Astrocyte of the cerebellum (primary cell): ENCODE results near the gene SCGN.

ENCODE experiments used
- DNase-seq: peaks from one replicate; pipeline ENCODE4 v3.0.0-alpha.2; 2011; ENCODE audit warnings: low read depth
- H3K4me3 ChIP-seq: 2 replicates; pipeline ENCODE4 v1.5.1; 2011; ENCODE audit warnings: mild to moderate bottlenecking, low read depth, low read length, moderate library complexity
- in situ Hi-C: cut with HindIII; loops from 2 replicates; pipeline ENCODE4 v1.10.0; 2017; ENCODE audit warnings: low sequenced_read_pairs
- TF ChIP-seq, protein P1 (sequence below): IDR thresholded peaks from 2 replicates; pipeline ENCODE4 v1.5.1; 2012; ENCODE audit warnings: low read length, low read depth, moderate library complexity, mild to moderate bottlenecking; ENCODE audit errors: missing control alignments

Gene SCGN

DNA sequence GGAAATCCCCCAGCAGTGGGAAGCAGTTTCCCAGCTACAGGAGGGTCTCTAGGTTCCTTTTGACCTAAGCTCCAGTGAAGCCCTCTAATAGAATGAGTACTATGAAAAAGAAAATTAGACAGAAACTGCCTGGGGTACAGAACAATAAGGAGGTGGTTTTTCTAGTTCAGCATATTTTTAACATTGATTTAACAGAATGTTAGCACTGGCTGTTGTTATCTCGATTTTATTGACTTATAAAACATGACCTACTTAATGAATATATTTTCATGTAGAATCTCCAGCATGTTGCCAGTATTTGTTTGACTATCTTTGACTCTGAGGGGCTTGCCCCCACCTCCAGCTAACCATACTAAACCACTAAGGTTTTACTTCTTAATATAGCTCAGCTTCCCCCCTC, 19.6 kb downstream of the SCGN start:
- TF ChIP-seq, protein P1, sequence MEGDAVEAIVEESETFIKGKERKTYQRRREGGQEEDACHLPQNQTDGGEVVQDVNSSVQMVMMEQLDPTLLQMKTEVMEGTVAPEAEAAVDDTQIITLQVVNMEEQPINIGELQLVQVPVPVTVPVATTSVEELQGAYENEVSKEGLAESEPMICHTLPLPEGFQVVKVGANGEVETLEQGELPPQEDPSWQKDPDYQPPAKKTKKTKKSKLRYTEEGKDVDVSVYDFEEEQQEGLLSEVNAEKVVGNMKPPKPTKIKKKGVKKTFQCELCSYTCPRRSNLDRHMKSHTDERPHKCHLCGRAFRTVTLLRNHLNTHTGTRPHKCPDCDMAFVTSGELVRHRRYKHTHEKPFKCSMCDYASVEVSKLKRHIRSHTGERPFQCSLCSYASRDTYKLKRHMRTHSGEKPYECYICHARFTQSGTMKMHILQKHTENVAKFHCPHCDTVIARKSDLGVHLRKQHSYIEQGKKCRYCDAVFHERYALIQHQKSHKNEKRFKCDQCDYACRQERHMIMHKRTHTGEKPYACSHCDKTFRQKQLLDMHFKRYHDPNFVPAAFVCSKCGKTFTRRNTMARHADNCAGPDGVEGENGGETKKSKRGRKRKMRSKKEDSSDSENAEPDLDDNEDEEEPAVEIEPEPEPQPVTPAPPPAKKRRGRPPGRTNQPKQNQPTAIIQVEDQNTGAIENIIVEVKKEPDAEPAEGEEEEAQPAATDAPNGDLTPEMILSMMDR = no peak
- DNase-seq = no peak
- no peak overlapping the region for H3K4me3 ChIP-seq
- in situ Hi-C loops = no loop called here

GRCh38 chr6:25675167-25675566, 23.2 kb downstream of the SCGN start:
- no peak overlapping the region for H3K4me3 ChIP-seq
- no peak for DNase-seq
- in situ Hi-C loops = no loop called here
- TF ChIP-seq, protein P1 = no peak

DNA sequence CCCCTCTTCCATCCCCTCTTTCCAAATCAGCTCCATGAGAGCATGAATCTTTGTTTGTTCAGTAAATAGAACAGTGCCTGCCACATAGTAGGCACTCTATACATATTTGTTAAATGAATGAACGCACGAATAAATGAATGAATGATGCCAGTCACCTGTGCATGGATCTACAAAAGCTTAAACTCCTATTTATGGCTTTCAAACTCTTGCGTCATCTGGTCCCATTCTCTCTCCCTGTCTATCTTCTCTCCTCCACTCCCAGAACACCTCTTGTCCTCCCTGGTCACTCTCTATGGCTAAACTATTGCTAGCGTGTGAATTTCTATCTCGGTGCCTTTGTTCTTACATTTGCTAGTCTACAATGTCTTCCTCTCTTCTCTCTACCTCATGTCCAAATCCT, 24.8 kb downstream of the SCGN start:
- no peak overlapping the region for H3K4me3 ChIP-seq
- in situ Hi-C loops = no loop called here
- TF ChIP-seq, protein P1 = no peak
- no peak for DNase-seq

DNA sequence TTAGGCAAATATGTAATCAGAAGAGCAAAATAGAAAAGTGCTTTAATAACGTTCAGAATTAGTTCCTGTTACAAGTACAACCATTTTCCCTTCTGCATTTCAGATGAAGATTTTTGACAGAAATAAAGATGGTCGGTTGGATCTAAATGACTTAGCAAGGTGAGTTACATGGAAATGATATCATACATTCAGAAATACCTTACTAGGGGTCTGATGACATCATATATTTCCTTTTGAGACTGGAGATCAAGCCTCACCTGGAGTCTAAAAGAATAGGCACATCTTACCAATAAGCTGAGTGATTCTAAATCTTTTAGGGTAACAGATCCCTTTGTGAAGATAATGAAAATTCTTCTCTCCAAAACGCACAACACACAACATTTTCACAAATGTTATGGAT, 29.8 kb downstream of the SCGN start:
- TF ChIP-seq, protein P1 = no peak
- in situ Hi-C loops = no loop called here
- no peak overlapping the region for H3K4me3 ChIP-seq
- no peak for DNase-seq

GRCh38 chr6:25682324-25682723, 30.3 kb downstream of the SCGN start:
- DNase-seq = no peak
- in situ Hi-C loops = no loop called here
- no peak overlapping the region for H3K4me3 ChIP-seq
- TF ChIP-seq, protein P1 = no peak

DNA sequence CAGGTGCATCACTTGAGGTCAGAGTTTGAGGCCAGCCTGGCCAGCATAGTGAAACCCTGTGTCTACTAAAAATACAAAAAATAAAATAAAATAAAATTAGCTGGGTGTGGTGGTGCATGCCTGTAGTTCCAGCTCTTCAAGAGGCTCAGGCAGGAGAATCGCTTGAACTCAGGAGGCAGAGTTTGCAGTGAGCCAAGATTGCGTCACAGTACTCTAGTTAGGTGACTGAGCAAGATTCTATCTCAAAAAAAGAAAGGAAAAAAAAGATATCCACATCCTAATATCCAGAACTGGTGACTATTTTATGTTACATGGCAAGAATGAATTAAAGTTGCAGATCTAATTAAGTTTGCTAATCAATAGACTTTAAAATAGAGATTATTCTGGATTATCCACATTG, 32.5 kb downstream of the SCGN start:
- no peak for DNase-seq
- in situ Hi-C loops = no loop called here
- TF ChIP-seq, protein P1 = no peak
- H3K4me3 ChIP-seq = no peak overlapping the region

DNA sequence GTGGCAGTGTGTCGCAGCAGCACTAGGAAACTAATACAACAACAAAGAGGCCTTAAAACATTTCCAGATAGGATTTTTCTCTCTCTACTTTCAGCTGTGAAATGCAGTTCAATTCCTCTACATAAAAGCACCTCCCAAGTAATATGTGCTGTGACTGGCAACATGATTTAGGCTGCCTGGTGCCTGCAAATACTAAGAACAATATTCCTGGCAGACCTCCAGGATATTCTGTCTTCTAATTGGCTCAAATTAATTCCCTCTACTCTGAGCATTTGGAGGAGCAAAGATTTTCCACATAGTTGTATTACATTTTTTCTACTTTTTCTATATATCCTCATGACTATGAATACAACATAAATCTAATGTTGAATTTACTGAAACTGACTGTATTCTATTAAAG, 33.2 kb downstream of the SCGN start:
- no peak for DNase-seq
- no peak overlapping the region for H3K4me3 ChIP-seq
- in situ Hi-C loops = no loop called here
- TF ChIP-seq, protein P1 = no peak
